GM23338 (cell line): ENCODE measurements around the gene FGD3. TPM values are rescaled to one million over a fixed set of nuclear protein-coding genes. Genes with fewer than 3 reads are reported as not detected.

Experiments used
- ATAC-seq: fragments of 200-7000 bp; cut with Tn5 transposase; 3 replicates; pipeline ENCODE4 v1.9.1; 2020
- DNase-seq: peaks from one replicate; pipeline ENCODE4 v3.0.0-alpha.2; 2015; ENCODE audit warnings: low spot score
- H2AFZ ChIP-seq: fragments of 200-600 bp; sonication (generic); 2 replicates; pipeline ENCODE4 v1.8.0; 2016; ENCODE audit warnings: antibody characterized with exemption, mild to moderate bottlenecking, moderate library complexity
- H3F3A ChIP-seq: fragments of 200-600 bp; sonication (generic); replicated peaks from 2 replicates; pipeline ENCODE4 v1.8.0; 2017; ENCODE audit warnings: antibody characterized with exemption, mixed run types, low read depth
- H3K27ac ChIP-seq: fragments of 200-600 bp; sonication (generic); 2 replicates; pipeline ENCODE4 v1.6.1; 2016; ENCODE audit warnings: low read depth
- H3K27me3 ChIP-seq: fragments of 200-600 bp; sonication (generic); 2 replicates; pipeline ENCODE4 v1.8.0; 2016; ENCODE audit warnings: mild to moderate bottlenecking, mixed run types, moderate library complexity; ENCODE audit not compliant: insufficient read depth
- H3K36me3 ChIP-seq: fragments of 200-600 bp; sonication (generic); 2 replicates; pipeline ENCODE4 v1.8.0; 2016; ENCODE audit warnings: mild to moderate bottlenecking; ENCODE audit not compliant: insufficient read depth
- H3K4me1 ChIP-seq: fragments of 200-600 bp; sonication (generic); 2 replicates; pipeline ENCODE4 v1.8.0; 2016; ENCODE audit warnings: mild to moderate bottlenecking, moderate library complexity; ENCODE audit not compliant: insufficient read depth
- H3K4me2 ChIP-seq: fragments of 200-600 bp; sonication (generic); 2 replicates; pipeline ENCODE4 v1.7.1; 2017; ENCODE audit warnings: mixed run types
- H3K4me3 ChIP-seq: fragments of 200-600 bp; sonication (generic); 2 replicates; pipeline ENCODE4 v1.6.1; 2016; ENCODE audit warnings: mixed run types
- H3K79me2 ChIP-seq: fragments of 200-600 bp; sonication (generic); replicated peaks from 2 replicates; pipeline ENCODE4 v1.8.0; 2017; ENCODE audit warnings: mild to moderate bottlenecking; ENCODE audit not compliant: insufficient read depth
- H3K9me2 ChIP-seq: fragments of 200-600 bp; sonication (generic); 2 replicates; pipeline ENCODE4 v1.8.0; 2017; ENCODE audit not compliant: insufficient read depth
- H4K20me1 ChIP-seq: fragments of 200-600 bp; sonication (generic); replicated peaks from 2 replicates; pipeline ENCODE4 v1.8.0; 2017; ENCODE audit warnings: mild to moderate bottlenecking; ENCODE audit not compliant: insufficient read depth
- H3K27ac Mint-ChIP-seq: 2 replicates; pipeline ENCODE4 v1.8.0; 2020; ENCODE audit warnings: inconsistent platforms, mild to moderate bottlenecking, moderate library complexity, mixed read lengths
- H3K27me3 Mint-ChIP-seq: 3 replicates; pipeline ENCODE4 v1.8.0; 2022; ENCODE audit warnings: low read depth, mild to moderate bottlenecking, moderate library complexity, mixed read lengths, inconsistent platforms; ENCODE audit not compliant: insufficient read depth, poor library complexity
- H3K36me3 Mint-ChIP-seq: 3 replicates; pipeline ENCODE4 v1.8.0; 2021; ENCODE audit warnings: low read depth, mild to moderate bottlenecking, inconsistent platforms, moderate library complexity, mixed read lengths
- H3K4me1 Mint-ChIP-seq: 3 replicates; pipeline ENCODE4 v1.8.0; 2020; ENCODE audit warnings: mild to moderate bottlenecking, inconsistent platforms, mixed read lengths
- H3K4me3 Mint-ChIP-seq: 3 replicates; pipeline ENCODE4 v1.8.0; 2021; ENCODE audit warnings: moderate library complexity, mild to moderate bottlenecking, inconsistent platforms, mixed read lengths
- H3K9me3 Mint-ChIP-seq: 3 replicates; pipeline ENCODE4 v1.8.0; 2020; ENCODE audit warnings: moderate library complexity, mild to moderate bottlenecking, inconsistent platforms, mixed read lengths
- CREB1 ChIP-seq: fragments of 250-450 bp; sonication (Bioruptor Pico); IDR thresholded peaks from 2 replicates; pipeline ENCODE4 v1.5.0; 2020; ENCODE audit warnings: low read depth, mild to moderate bottlenecking, moderate library complexity
- CTCF ChIP-seq, 2 experiments: fragments of 200-600 bp in 1 of 2; sonication (generic) in 1 of 2; conservative IDR thresholded peaks; 2 replicates each; pipeline versions ENCODE4 v1.5.1 to v1.6.1; 2016 to 2017; ENCODE audit warnings: antibody characterized with exemption in 2 of 2, low read depth in 2 of 2, mild to moderate bottlenecking in 2 of 2, moderate library complexity in 1 of 2
- ETS1 ChIP-seq: IDR thresholded peaks from 2 replicates; pipeline ENCODE4 v1.6.1; 2016; ENCODE audit warnings: antibody characterized with exemption
- EZH2 ChIP-seq: fragments of 200-600 bp; sonication (generic); IDR thresholded peaks from one replicate; pipeline ENCODE4 v1.8.0; 2017; ENCODE audit warnings: antibody characterized with exemption, mild to moderate bottlenecking, low read depth; ENCODE audit not compliant: unreplicated experiment
- EZH2phosphoT487 ChIP-seq: fragments of 200-600 bp; sonication (generic); IDR thresholded peaks from one replicate; pipeline ENCODE4 v1.8.1; 2018; ENCODE audit warnings: antibody characterized with exemption; ENCODE audit not compliant: unreplicated experiment
- JUNB ChIP-seq: IDR thresholded peaks from one replicate; pipeline ENCODE4 v1.6.1; 2016; ENCODE audit warnings: antibody characterized with exemption; ENCODE audit not compliant: unreplicated experiment
- NANOG ChIP-seq: IDR thresholded peaks from 2 replicates; pipeline ENCODE4 v1.6.1; 2016; ENCODE audit warnings: antibody characterized with exemption, borderline replicate concordance
- POLR2AphosphoS5 ChIP-seq: IDR thresholded peaks from 2 replicates; pipeline ENCODE4 v1.6.1; 2016; ENCODE audit warnings: antibody characterized with exemption, low read depth
- REST ChIP-seq: IDR thresholded peaks from one replicate; pipeline ENCODE4 v1.6.1; 2018; ENCODE audit warnings: antibody characterized with exemption; ENCODE audit not compliant: unreplicated experiment
- STAT1 ChIP-seq: IDR thresholded peaks from one replicate; pipeline ENCODE4 v1.6.1; 2016; ENCODE audit warnings: antibody characterized with exemption; ENCODE audit not compliant: unreplicated experiment
- ZNF114 ChIP-seq: fragments of 250-450 bp; sonication (Bioruptor Pico); IDR thresholded peaks from 2 replicates; pipeline ENCODE4 v1.5.0; 2020; ENCODE audit warnings: mild to moderate bottlenecking, moderate library complexity
- ZNF331 ChIP-seq: fragments of 250-450 bp; sonication (Bioruptor Pico); IDR thresholded peaks from 2 replicates; pipeline ENCODE4 v1.5.0; 2020; ENCODE audit warnings: low read depth, mild to moderate bottlenecking, moderate library complexity
- ZNF462 ChIP-seq: fragments of 250-450 bp; sonication (Bioruptor Pico); IDR thresholded peaks from 2 replicates; pipeline ENCODE4 v1.5.0; 2020; ENCODE audit warnings: mild to moderate bottlenecking, moderate library complexity
- polyA plus RNA-seq: library from polyadenylated mRNA; unstranded; fragments of >200 nt; fragmentation: Nextera tagmentation; extraction: Ambion mirVana; gene quantifications from 2 replicates; pipeline ENCODE4 v1.2.1, GENCODE V29; 2016
- total RNA-seq: library from RNA; depleted of rRNA; stranded (reverse); fragments of >200 nt; shearing (Covaris generic); gene quantifications from 2 replicates; pipeline ENCODE4 v1.2.3, GENCODE V29; 2014

Gene FGD3
- total and polyA plus RNA-seq, 2 experiments from 2014 or later: 0.95 to 1.7 TPM

GRCh38 chr9:93031629-93032430 is 84.5 kb downstream of the FGD3 start:
- Mint-ChIP-seq H3K4me1 (peaks cover 12% of the 10 kb centered on the region), H3K27ac (no peak overlapping the region), H3K36me3 (no peaks in the 10 kb centered on the region), H3K9me3 (no peaks in the 10 kb centered on the region), H3K27me3 (peaks cover 6% of the 10 kb centered on the region), H3K4me3 (no peak overlapping the region)
- no peak for DNase-seq
- Histone ChIP-seq H3K9me2 (no peaks in the 10 kb centered on the region), H3K36me3 (no peaks in the 10 kb centered on the region), H4K20me1 (no peaks in the 10 kb centered on the region), H3K4me1 (peaks cover 7% of the 10 kb centered on the region; the same call in 1 of the 2 replicates), H3K79me2 (no peaks in the 10 kb centered on the region), H3K4me2 (no peak overlapping the region), H2AFZ (no peak overlapping the region), H3K4me3 (no peak overlapping the region), H3F3A (no peaks in the 10 kb centered on the region), H3K27me3 (no peaks in the 10 kb centered on the region), H3K27ac (no peak overlapping the region)
- no peak for ATAC-seq
- TF ChIP-seq ZNF114 (CRISPR knock-in tag): no peak
- no peak for TF ChIP-seq JUNB
- TF ChIP-seq REST: no peak
- TF ChIP-seq CTCF (conservative IDR thresholded peaks at IDR 0.05; ENCODE audit: low read depth in 2 of 2): no peak
- no peak for TF ChIP-seq STAT1
- no peak for TF ChIP-seq POLR2AphosphoS5
- TF ChIP-seq CREB1 (CRISPR knock-in tag): no peak
- TF ChIP-seq ZNF331 (CRISPR knock-in tag): no peak
- no peak for TF ChIP-seq EZH2phosphoT487
- no peak for TF ChIP-seq EZH2
- no peak for TF ChIP-seq ETS1
- TF ChIP-seq ZNF462 (CRISPR knock-in tag): no peak
- TF ChIP-seq NANOG: no peak
